HG03565 (cell line): ENCODE data around the gene CYREN.
A peak's percentile ranks its signal among the peaks of the same experiment; 100 is the strongest.
"Not testable (repeated sequence)": the region's sequence is repeated elsewhere in the genome, so short reads cannot be mapped to it uniquely, and the experiment has no call there.

Experiments
- ATAC-seq: cut with Tn5 transposase; IDR thresholded peaks from one replicate; pipeline ENCODE4 v1.9.1; 2021; ENCODE audit warnings: mild to moderate bottlenecking, moderate library complexity; ENCODE audit not compliant: unreplicated experiment

The CYREN gene

DNA sequence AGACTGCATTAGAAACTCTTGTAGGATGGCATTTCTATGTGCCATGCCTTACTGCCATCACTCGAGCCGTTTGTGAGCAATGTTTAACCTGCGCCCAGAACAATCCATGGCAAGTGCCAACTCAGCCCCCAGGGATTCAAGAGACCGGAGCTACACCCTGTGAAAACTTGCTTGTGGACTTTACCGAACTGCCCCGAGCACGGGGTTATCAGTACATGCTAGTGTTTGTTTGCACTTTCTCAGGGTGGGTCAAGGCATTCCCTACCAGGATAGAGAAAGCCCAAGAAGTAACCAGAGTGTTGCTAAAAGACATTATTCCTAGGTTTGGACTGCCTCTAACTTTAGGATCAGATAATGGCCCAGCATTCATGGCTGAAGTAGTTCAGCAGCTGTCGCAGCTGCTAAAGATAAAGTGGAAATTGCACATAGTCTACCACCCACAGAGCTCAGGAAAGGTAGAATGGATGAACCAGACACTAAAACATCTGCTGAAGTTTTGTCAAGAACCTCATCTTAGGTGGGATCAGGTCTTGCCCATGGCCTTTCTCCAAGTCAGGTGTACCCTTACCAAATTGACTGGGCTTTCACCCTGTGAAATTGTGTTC is 8.9 kb upstream of the CYREN start:
- ATAC-seq: no peak

DNA sequence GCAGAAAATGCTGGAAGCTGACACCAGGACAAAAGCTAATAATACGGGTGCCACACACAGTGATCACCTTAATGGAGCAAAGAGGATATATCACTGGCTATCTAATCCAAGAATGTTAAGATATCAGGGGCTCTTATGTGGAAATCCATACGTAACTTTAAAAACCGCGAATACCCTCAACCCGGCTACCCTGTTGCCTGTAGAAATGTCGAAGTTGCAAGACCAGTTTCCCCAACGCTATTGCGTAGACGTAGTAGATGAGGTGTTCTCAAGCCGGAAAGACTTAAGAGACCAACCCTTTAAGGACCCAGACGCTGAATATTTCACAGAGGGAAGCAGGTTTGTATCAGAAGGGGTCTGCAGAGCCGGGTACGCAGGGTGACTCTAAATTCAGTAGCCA is 7.9 kb upstream of the CYREN start:
- no peak for ATAC-seq

DNA sequence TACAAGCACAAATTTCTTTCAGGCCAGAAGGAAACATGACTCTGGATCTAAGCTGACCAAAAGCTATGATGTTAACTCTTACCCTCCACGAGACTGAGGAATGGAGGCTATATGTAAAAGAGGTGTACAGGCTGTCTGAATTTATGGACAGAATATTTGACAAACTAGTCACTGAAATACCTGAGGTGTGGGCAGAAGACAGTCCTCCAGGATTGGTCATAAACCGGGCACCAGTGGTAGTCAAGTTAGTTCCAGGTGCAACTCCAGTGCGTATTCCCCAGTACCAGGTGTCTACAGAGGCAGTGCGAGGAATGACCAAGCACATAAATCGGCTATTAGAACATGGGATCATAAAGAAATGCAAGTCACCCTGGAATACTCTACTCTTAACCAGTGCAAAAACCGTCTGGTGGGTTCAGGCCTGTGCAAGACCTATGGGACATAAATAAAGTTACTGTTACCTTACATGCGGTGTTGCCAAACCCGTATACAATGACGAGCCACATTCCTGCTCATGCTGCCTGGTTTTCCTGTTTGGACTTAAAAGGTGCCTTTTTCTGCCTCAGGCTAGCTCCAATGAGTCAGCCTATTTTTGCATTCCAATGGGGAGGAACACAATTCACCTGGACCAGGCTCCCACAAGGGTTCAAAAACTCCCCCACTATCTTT is 6.7 kb upstream of the CYREN start:
- no peak for ATAC-seq

DNA sequence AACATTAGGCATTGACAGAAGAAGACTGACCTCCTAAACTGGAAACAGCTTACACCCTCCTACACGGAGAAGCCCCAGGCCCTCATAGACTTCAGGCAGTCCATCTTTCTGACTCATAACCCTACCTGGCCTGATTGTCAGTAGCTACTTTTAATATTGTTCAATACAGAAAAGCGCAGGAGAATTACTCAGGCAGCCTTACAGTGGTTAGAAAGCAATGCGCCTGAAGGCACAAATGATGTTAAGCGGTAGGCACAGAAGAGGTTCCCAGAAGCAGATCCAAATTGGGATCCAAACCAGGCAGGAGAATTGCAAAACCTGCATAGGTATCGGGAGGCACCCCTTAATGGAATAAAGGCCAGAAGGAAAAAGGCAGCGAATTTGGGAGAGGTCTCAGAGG is 5.4 kb upstream of the CYREN start:
- no peak for ATAC-seq

DNA sequence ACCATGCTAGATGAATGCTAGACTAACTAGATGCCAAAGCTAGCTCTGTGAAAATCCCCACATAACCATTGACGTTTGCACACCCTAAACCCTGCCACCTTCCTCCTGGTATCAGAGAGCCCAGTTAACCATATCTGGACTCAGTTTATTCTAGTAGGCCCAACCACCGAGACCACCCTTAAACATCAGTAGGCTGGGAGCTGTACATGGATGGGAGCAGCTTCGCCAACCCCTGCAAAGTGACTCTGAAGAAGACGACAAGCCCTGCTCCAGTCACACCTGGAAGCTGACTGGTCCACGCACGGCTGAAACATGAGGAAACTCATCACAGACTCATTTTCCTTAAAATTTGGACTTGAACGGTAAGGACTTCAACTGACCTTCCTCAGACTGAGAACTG is 4.4 kb upstream of the CYREN start:
- ATAC-seq: no peak

DNA sequence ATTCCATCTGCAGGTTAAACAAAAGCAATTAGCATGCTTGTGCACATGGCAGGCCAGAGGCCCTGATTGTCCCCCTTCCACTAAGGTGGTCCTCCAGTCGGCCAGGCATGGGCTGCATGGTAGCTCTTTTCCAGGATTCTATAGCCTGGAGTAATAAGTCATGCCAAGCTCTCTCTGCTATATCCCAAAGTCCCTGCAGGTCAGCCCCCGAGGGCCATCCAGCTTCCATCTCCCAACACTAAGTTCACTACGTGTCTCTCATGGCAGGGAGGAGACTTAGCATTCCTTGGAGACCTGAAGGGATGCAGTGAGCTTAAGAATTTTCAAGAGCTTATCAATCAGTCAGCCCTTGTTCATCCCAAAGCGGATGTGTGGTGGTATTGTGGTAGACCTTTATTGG is 3.4 kb upstream of the CYREN start:
- not testable (repeated sequence) for ATAC-seq

DNA sequence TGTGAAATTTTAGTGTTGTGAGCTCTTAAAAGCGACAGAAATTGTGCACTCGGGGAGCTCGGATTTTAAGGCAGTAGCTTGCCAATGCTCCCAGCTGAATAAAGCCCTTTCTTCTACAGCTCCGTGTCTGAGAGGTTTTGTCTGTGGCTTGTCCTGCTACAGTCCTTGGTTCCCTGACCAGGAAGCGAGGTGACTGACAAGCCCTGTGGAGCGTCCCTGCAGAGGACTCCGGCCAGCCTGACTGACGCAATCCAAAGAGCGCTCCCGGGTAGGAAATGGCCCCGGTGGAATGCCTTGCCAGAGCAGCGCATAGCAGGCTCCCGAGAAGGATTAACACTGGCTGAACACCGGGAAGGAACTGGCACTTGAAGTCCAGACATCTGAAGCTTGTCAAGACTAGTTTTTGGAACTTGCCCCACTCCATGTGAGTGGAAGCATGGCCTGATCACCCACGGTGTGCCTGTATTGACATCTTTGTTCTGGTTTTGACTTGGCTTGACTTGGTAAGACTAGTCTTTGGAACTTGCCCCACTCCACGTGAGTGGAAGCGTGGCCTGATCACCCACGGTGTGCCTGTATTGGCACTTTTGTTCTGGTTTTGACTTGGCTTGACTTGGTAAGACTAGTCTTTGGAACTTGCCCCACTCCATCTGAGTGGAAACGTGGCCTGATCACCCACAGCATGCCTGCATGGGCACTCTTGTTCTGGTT is 1.2 kb upstream of the CYREN start:
- ATAC-seq: not testable (repeated sequence)

DNA sequence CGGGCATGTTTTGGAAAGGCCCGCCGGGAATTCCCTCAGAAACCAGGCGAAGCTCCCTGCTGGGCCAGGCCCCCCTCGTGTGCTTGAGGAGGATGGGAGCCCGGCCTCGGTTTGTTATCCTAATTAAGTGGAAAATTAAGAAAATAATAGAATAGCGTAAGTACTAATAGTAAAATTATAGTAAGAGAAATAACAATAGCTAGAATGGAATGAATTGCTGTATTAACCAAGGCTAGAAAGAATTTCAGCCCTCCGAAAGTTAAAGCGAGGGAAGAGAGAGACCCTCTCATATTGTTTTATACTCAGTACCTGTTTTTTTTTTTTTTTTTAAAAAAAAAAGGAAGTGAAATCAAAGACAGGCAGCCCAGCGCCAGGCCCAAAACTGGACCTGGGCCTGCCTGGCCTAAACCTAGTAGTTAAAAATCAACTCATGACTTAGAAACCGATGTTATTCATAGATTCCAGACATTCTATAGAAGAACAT is 533 bp upstream of the CYREN start:
- ATAC-seq: peak; percentile 21

DNA sequence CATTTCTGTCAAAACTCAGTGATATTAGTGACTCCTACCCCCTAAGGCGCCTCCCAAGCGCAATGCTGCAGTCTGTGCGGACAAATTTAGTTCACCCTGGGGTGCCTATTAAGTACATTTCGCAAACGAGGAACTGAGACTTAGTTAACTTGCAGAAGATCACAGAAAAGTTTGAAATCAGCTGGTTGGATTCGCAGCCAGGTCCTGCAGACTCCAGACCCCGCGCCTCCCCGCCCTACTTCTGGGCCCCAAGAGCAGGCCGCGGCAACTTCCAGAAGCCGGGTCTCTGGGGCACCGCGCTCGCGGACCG is 588 bp downstream of the CYREN start:
- ATAC-seq: peak; percentile 9

DNA sequence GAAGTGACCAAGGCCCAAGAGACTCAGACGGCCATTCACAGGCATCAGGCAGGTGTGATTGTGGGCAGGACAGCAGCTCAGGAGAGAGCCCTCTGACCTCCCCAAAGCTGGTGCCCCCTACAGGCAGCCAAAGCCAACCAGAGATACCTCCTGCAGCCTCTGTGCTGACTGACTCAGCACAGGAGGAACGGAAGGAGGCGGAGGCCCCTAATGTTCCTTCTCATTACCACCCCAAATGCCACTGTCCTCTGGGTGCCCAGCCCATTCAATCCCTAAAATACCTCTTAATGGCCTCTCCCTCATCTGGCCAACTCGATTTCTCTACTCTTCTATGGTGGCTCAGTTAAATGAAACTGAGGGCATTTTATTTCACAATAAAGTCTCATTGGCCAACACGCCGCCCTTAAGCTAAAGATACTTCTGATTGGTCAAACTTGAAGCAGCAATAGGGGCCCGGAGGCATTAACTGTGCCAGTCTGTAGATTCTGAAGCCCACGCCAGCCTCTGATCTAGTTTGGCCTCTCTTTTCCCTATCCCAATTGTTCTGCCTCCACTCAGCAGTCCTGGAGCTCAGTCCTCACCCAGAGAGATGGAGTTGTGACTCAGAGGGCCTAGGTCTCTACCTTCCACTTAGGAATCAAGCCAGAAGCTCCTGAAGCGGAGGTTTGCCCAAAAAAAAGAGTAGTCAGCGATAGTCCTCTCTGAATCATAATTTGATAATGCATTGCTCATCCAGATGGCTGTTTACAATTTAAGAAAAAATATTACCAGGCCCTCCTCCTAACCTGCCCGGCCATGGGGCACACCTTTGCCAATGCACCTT is 1.2 kb downstream of the CYREN start:
- ATAC-seq: peak; percentile 26

DNA sequence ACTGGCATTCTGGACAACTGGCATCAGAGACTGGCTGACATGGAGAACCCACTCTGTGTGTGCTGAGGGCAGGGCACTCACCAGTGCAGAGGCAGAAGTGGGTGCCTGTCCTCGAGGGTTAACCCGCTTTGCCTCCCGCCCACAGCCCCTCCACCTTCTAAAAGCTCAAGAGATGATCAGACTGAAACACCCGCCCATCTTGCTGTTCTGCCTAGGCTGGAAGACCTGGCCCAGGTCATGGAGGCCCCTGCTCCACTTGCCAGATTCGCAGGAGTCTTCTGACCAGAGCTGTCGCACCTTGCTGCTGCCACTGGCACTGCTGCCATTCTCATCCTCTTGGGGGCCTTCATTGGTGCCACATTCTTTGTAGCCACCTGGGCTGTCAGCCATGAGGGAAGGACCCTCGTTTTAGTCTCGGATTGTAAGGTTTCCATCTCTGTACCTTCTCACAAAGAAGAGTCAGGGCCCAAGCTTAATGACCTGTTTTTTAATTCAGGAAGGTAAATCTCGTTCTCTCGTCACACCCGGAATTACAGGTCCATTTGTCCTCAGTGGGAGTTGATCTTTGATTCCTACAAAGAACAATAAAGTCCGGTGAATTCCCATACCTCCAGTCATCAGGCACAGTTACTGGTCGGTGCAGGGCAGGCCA is 1.9 kb downstream of the CYREN start:
- no peak for ATAC-seq

DNA sequence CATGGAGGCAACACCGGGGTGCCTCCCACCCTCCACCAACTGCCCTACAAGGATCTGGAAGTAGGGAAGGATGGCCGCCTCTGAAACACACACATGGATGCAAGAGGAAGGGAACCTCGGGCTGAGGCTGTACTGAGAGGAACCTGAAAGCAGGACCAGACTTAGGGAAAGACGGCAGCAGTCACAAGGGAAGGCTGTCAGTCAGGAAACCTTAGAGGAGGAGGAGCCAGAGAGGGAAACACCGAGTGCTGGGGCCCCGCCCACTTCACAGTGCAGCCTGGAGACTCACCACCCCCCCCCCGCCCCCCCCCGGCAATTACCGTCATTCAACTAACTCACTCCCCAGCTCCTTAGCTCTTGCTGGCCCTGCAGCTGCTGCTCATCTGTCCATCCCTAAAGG is 2.5 kb downstream of the CYREN start:
- ATAC-seq: no peak

DNA sequence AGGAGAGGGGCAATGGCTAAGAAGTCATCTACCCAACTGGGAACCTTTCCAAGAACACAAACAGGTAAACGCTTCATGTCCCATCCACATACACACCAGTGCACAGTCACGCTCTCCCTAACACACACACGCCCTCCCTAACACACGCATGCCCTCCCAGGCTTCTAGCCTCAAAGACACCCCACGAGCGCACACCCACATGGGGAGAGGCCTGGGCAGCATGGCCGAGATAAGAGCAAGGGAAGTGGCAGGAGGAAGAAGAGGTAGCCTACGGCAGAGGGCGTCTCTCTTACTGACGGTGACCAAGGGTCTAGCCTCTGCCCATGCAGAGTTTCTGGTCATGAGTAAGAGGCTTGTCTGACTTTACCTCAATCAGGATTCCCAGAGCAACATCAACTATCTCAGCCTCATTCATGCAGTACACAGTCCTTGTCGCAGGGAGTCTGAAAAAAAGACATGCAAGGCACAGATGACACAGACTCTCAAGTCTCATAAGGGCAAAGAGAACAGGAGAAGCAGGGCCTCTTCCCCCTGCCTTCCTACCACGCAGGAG is 3.1 kb downstream of the CYREN start:
- no peak for ATAC-seq

DNA sequence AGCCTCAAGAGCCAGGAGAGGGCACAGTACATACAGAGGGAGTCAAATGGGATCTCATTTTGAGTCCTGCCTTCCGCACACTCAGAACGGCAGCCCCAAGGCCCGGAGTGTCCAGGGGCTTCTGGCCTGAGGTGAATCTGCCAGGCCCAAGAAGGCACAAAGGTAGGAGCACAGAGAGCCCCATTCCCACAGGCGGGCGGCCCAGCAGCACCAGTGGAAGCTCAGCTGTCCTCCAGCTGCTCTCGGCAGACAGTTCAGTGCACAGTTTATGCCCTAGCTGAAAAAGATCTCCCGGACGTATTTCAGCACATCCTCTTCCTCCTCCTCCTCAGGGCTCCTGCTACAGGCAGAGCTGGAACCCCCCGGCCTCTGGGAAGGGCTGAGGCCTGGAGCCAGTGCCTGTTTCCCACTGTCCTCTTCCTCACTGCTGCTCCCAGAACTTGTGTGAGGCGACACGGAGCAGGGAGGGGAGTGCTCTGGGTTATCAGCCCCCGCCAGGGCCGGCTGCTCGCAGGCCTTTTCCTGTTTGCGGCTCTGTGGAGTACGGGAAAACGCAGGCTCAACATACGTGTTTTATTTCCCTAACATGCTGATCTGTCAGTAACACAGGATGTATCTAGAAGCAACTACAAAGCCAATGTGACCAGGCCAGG is 4.0 kb downstream of the CYREN start:
- no peak for ATAC-seq

DNA sequence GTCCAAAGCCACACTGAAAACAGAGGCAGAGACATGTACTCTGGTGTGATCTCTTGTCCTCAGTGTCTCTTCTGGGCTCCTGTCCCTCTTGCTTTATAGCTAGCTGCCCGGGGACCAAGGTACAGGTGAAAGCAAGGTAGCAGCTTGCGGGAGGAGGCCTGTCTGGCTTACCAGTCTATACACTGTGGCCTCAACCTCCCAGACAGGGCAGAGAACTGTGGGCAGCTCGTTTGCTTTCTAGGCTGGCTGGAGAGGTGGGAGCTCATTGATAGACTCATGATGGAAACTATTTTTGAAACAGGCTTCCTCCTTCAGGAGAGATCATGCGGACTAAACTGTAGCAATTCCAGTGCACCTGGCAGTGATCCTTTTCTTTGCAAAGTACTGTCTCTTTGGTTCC is 4.6 kb downstream of the CYREN start:
- no peak for ATAC-seq

DNA sequence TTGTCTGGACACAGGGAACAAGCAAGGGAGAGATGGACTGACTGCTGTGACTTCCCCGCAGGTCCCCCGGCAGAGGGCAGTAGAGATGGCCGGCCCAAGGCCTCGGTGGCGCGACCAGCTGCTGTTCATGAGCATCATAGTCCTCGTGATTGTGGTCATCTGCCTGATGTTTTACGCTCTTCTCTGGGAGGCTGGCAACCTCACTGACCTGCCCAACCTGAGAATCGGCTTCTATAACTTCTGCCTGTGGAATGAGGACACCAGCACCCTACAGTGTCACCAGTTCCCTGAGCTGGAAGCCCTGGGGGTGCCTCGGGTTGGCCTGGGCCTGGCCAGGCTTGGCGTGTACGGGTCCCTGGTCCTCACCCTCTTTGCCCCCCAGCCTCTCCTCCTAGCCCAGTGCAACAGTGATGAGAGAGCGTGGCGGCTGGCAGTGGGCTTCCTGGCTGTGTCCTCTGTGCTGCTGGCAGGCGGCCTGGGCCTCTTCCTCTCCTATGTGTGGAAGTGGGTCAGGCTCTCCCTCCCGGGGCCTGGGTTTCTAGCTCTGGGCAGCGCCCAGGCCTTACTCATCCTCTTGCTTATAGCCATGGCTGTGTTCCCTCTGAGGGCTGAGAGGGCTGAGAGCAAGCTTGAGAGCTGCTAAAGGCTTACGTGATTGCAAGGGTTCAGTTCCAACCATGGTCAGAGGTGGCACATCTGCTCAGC is 6.0 kb downstream of the CYREN start:
- ATAC-seq: no peak

DNA sequence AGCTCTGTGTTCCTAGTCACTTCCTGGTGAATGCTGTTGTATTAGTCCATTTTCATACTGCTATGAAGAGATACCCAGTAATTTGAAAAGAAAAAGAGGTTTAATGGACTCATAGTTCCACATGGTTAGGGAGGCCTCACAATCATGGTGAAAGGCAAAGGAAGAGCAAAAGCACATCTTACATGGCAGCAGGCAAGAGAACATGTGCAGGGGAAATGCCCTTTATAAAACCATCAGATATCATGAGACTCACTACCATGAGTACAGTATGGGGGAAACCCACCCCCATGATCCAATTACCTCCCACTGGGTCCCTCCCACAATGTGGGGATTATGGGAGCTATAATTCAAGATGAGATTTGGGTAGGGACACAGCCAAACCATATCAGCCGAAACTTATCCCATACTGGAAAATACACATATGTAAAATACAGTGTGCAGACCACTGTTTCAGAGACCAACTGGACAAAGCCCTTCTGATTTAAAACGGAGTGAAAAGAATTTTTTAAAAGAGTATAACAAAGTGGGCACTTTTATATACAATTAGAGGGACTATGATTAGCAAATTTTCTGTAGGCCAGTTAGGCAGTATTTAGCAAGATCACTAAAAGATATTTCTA is 8.0 kb downstream of the CYREN start:
- no peak for ATAC-seq

DNA sequence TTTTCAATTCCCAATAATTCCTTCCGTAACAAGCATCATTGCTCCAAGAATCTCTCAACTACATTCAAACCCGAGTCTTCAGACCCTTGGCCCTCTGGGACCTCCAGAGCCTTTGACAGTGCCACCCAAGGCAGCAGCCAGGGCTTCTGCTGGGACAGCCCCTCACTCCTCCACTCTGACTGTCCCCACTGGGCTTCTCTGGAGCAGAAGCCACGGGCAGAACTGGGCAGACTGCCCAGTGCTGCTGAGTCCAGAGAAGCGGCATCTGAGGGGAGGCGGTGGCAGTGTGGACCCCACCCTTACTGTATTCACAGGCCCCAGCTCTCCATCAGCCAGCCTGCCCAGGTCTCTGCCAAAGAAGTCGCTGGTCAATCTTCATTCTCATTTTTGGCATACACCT is 8.8 kb downstream of the CYREN start:
- ATAC-seq: no peak
